GM12878 (cell line): Measurements from ENCODE around the gene PKP2. TPM values are rescaled to one million over a fixed set of nuclear protein-coding genes. Genes with fewer than 3 reads are reported as not detected.

ENCODE experiments used
- ATF7 ChIP-seq: fragments of 450-650 bp; IDR thresholded peaks from 2 replicates; pipeline ENCODE4 v1.6.1; 2016; ENCODE audit warnings: low read depth, mild to moderate bottlenecking
- EZH2 ChIP-seq: IDR thresholded peaks from 2 replicates; pipeline ENCODE4 v1.6.1; 2012; ENCODE audit warnings: low read depth, mild to moderate bottlenecking, control low read depth, inconsistent platforms, low read length, borderline replicate concordance; ENCODE audit not compliant: control insufficient read depth
- HDAC6 ChIP-seq: fragments of 200-600 bp; sonication (generic); IDR thresholded peaks from one replicate; pipeline ENCODE4 v1.8.0; 2017; ENCODE audit warnings: antibody characterized with exemption; ENCODE audit not compliant: unreplicated experiment
- IRF5 ChIP-seq: fragments of 450-650 bp; IDR thresholded peaks from 2 replicates; pipeline ENCODE4 v1.6.1; 2017; ENCODE audit warnings: borderline replicate concordance
- RFX5 ChIP-seq: IDR thresholded peaks from 2 replicates; pipeline ENCODE4 v1.6.1; 2011; ENCODE audit warnings: low read depth, low read length, improper control_type of control experiment
- TARDBP ChIP-seq: IDR thresholded peaks from 2 replicates; pipeline ENCODE4 v1.6.1; 2016; ENCODE audit warnings: borderline replicate concordance
- ZBTB4 ChIP-seq: fragments of 450-650 bp; formaldehyde crosslinking; IDR thresholded peaks from 2 replicates; pipeline ENCODE4 v1.4.0; 2022; ENCODE audit warnings: mild to moderate bottlenecking, moderate library complexity
- polyA plus RNA-seq, 11 experiments: library from polyadenylated mRNA; depleted of rRNA in 4 of 11; unstranded in 6 of 11; stranded (reverse) in 5 of 11; fragments of >200 nt; fragmentation: Nextera tagmentation in 4 of 11; fragmentation: Illumina TruSeq in 1 of 11; extraction: Ambion mirVana in 4 of 11; extraction: Trizol in 1 of 11; gene quantifications; 1 replicate in 1 of 11; 2 replicates in 10 of 11; pipeline versions ENCODE4 v1.2.1 to v1.2.3, GENCODE V29; 2011 to 2016; ENCODE audit warnings: inconsistent platforms in 2 of 11, missing spikeins in 2 of 11, low read depth in 1 of 11
- total RNA-seq, 4 experiments: library from RNA; depleted of rRNA in 3 of 4; stranded (reverse); fragments of >200 nt in 3 of 4; fragmentation: Illumina TruSeq in 1 of 4; extraction: Trizol in 1 of 4; gene quantifications; 2 replicates each; pipeline versions ENCODE4 v1.2.1 to v1.2.3, GENCODE V29; 2013 to 2021

PKP2 gene
- total and polyA plus RNA-seq, 10 of the 15 experiments (the other 5 are each of a cell fraction or from before 2014, with no cell fraction given) = 0.02 to 4.1 (median 0.07) TPM; not detected in 4

- TF ChIP-seq ZBTB4 (CRISPR knock-in tag) = no peak
- TF ChIP-seq ATF7 = no peak
- no peak for TF ChIP-seq TARDBP
- no peak for TF ChIP-seq RFX5
- no peak for TF ChIP-seq IRF5
- TF ChIP-seq HDAC6 = no peak
- TF ChIP-seq EZH2 = no peak
Measured at GRCh38 chr12:32757157-32757556, 139.4 kb downstream of the PKP2 start (continued).
